Parietal lobe (tissue), 1 donor: ENCODE measurements around the gene REXO2. TPM values are rescaled to one million over a fixed set of nuclear protein-coding genes. Genes with fewer than 3 reads are reported as not detected.

Experiments used
- total RNA-seq: library from RNA; depleted of rRNA; stranded (reverse); fragments of >200 nt; gene quantifications from one replicate; pipeline ENCODE4 v1.2.3, GENCODE V29; 2014

The REXO2 gene
- total RNA-seq: 54.8 TPM

GRCh38 chr11:114439229-114440120, at the start of gene REXO2:
Gene REXO2, plus strand, starts transcription at chr11:114439467. Its CDS starts 62 bp downstream, at chr11:114439529.

GRCh38 chr11:114400216-114400914, 38.9 kb upstream of the REXO2 start, which contains the start of the genes C11orf71 and RBM7:
Gene C11orf71, minus strand, starts transcription at chr11:114400511. Its CDS starts 180 bp downstream, at chr11:114400331.
Gene RBM7, plus strand, starts transcription at chr11:114400666. Its CDS starts 6 bp downstream, at chr11:114400672.

Other genes with a start within 250 kb of the REXO2 start
- gene NNMT, start 143.1 kb upstream of the REXO2 start, total RNA-seq: 2.8 TPM
- gene C11orf71, start 39.0 kb upstream of the REXO2 start, total RNA-seq: 12.5 TPM
- gene RBM7, start 38.8 kb upstream of the REXO2 start, total RNA-seq: 22.2 TPM
- gene NXPE1, start 120.4 kb downstream of the REXO2 start, total RNA-seq: not detected
- not detected for gene NXPE4, start 156.3 kb downstream of the REXO2 start, total RNA-seq
- 0.94 TPM for gene NXPE2, start 239.1 kb downstream of the REXO2 start, total RNA-seq